ENCODE data around the gene ARFRP1.
"Not testable (repeated sequence)": the region's sequence is repeated elsewhere in the genome, so short reads cannot be mapped to it uniquely, and the experiment has no call there.

Gene ARFRP1

DNA sequence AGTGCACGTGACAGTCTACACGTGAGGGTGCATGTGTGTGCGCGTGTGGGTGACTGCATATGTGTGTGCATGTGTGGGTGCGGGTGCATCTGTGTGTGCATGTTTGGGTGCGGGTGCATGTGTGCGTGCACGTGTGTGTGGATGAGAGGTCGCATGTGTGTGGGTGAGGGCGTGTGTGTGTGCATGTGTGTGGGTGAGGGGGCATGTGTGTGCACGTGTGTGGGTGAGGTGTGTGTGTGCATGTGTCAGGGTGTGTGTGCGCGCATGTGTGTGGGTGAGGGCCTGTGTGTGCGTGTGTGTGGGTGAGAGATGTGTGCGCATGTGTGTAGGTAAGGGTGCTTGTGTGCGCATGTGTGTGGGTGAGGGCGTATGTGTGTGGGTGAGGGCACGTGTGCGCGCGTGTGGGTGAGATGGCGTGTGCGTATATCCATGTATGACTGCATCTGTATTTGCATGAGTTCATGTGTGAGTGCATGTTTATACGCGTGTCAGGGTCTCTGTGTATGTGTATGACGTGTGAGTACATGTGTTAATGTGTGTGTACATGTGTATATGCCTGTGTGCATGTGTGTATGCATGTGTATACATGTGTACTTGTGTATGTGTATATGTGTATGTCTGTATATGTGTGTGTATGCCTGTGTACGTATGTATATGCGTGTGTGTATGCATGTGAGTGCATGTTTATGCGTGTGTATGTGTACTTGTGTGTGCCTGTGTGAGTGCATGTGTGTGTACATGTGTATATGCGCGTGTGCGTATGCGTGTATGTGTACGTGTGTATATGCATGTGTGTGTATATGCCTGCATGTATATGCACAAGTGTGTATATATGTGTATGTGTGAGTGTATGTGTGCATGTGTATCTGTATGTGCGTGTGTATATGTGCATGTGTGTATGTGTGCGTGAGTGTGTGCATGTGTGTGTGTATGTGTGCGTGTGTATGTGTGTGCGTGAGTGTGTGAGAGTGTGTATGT lies 24.6 kb upstream of the ARFRP1 start:
- no peak for DNase-seq (ENCODE audit: low spot score)

- no peak for DNase-seq (ENCODE audit: low spot score)
These were observed 23.6 kb upstream of the ARFRP1 start for GRCh38 chr20:63731410-63731809.

DNA sequence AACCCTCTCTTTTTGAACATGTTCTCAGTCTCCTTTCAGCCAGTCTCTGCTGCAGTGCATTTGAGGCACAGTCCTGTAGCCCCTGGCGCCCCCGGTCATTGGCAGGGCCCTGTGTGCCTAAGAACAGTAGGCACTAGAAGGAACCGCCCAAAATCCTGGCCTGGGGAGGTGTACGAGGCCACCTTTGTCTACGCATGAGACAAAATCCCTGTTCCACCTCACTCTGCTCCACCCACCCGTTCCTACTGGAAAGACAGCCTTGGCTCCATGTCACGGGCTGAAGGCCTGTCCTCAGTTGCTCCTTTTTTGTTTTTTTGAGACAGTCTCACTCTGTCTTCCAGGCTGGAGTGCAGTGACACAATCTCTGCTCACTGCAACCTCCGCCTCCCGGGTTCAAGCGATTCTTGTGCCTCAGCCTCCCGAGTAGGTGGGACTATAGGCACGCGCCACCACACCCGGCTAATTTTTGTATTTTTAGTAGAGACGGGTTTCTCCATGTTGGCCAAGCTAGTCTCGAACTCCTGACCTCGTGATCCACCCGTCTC lies 22.5 kb upstream of the ARFRP1 start:
- DNase-seq (ENCODE audit: low spot score) = not testable (repeated sequence)

DNA sequence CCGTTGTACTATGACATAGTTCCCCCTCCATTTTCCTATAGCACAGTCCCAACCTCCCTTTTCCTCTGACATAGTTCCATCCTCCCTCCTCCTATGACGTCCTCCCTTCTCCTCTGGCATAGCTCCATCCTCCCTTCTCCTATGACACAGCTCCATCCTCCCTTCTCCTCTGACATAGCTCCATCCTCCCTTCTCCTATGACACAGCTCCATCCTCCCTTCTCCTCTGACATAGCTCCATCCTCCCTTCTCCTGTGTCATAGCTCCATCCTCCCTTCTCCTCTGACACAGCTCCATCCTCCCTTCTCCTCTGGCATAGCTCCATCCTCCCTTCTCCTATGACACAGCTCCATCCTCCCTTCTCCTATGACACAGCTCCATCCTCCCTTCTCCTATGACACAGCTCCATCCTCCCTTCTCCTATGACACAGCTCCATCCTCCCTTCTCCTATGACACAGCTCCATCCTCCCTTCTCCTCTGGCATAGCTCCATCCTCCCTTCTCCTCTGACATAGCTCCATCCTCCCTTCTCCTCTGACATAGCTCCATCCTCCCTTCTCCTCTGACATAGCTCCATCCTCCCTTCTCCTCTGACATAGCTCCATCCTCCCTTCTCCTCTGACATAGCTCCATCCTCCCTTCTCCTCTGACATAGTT lies 15.3 kb upstream of the ARFRP1 start:
- DNase-seq (ENCODE audit: low spot score) = not testable (repeated sequence)

DNA sequence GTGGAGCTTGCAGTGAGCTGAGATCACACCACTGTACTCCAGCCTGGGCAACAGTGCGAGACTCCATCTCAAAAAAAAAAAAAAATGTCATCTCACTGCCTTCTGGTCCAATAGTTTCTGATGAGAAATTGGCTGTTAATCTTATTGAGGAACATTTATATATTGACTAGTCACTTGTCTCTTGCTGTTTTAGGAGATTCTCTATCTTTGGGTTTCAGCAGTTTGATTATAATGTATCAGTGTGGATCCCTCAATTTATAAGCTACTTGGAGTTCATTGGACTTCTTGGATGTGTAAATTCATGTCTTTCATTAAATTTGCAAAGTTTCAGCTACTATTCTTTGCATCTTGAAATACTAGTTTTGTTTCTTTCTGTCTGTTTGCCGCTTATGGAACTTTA lies 11.2 kb upstream of the ARFRP1 start:
- no peak for DNase-seq (ENCODE audit: low spot score)

GRCh38 chr20:63714858-63715257 lies 7.1 kb upstream of the ARFRP1 start:
- no peak for DNase-seq (ENCODE audit: low spot score)

DNA sequence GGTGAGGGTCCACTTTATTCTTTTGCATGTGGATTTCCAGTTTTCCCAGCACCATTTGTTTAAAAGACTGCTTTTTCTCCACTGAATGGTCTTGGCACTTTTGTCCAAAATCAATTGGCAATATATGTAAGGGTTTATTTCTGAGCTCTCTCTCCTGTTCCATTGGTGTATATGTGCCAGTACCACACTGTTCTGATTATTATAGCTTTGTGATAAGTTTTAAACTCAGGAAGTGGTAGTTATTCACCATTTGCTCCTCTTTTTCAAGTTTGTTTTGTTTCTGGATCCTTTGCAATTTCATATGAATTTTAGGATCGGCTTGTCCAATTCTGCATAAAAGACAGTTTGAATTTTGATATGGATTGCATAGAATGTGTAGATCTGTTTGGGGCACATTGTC lies 4.4 kb upstream of the ARFRP1 start:
- DNase-seq (ENCODE audit: low spot score) = no peak

GRCh38 chr20:63711085-63711645 lies 3.4 kb upstream of the ARFRP1 start:
- no peak for DNase-seq (ENCODE audit: low spot score)

DNA sequence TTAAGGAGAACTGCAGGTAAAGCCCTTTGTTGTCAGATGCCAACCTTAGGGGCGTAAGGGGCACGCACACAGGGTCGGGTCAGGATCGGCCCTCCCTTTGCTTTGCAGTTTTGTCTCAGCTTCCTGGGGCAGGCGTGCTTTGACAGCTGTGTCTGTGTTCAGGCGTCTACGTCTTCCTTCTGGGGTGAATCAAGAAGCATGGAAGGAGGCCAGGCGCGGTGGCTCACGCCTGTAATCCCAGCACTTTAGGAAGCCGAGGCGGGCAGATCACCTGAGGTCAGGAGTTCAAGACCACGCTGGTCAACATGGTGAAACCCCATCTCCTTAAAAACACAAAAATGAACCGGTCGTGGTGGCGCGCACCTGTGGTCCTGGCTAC lies 1.4 kb upstream of the ARFRP1 start:
- no peak for DNase-seq (ENCODE audit: low spot score)

DNA sequence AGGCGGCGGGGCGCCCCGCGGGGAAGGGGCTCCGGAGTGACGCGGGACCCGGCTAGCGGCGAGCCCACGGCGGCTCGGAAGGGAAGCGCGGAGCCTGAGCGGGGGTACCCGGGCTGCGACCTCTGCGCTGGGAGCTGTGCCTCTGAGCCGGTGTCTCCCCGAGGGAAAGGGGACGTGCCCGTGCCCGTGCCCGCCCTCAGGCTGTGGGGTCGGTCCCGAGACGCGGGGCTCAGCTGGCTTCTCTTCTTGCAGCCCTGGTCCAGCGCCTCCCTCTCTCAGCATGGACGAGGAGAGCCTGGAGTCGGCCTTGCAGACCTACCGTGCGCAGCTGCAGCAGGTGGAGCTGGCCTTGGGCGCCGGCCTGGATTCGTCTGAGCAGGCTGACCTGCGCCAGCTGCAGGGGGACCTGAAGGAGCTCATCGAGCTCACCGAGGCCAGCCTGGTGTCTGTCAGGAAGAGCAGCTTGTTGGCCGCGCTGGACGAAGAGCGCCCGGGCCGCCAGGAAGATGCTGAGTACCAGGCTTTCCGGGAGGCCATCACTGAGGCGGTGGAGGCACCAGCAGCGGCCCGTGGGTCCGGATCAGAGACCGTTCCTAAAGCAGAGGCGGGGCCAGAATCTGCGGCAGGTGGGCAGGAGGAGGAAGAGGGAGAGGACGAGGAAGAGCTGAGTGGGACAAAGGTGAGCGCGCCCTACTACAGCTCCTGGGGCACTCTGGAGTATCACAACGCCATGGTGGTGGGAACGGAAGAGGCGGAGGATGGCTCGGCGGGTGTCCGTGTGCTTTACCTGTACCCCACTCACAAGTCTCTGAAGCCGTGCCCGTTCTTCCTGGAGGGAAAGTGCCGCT lies 749 bp upstream of the ARFRP1 start:
- DNase-seq (ENCODE audit: low spot score) = no peak

DNA sequence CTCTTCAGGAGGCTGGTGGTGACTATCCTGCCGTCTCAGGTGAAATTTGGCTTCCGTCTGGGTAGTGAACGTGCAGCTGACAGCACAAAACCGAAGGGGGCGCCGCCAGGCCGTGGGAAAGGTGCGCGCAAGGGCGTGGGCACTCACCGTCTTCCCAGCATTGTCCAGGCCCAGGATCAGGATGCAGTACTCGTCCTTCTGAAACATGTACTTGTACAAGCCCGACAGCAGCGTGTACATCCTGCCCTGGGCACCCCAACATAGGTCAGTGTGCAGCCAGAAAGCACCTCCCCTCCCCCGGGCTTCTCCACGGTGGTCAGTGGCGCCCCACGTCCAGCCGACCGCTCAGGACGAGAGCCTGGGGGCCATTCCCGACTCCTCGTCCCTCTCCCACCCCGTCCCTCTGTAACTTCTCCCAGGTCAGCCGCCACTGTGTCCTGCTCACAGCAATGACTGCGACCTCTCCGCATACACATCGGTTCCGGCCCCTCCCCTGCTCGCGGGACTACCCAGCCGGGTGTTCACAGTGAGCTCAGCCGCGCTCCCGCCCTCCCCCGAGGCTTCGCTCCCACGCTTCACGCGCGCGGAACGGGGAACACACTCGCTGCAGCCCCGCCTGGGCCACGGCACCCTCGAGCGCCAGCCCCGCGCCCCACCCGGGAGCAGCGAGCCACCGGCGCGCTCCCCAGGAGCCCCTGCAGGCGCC lies 771 bp downstream of the ARFRP1 start:
- DNase-seq (ENCODE audit: low spot score) = peak; percentile 59

- DNase-seq (ENCODE audit: low spot score) = no peak
These were observed 1.6 kb downstream of the ARFRP1 start for GRCh38 chr20:63706027-63706695.

DNA sequence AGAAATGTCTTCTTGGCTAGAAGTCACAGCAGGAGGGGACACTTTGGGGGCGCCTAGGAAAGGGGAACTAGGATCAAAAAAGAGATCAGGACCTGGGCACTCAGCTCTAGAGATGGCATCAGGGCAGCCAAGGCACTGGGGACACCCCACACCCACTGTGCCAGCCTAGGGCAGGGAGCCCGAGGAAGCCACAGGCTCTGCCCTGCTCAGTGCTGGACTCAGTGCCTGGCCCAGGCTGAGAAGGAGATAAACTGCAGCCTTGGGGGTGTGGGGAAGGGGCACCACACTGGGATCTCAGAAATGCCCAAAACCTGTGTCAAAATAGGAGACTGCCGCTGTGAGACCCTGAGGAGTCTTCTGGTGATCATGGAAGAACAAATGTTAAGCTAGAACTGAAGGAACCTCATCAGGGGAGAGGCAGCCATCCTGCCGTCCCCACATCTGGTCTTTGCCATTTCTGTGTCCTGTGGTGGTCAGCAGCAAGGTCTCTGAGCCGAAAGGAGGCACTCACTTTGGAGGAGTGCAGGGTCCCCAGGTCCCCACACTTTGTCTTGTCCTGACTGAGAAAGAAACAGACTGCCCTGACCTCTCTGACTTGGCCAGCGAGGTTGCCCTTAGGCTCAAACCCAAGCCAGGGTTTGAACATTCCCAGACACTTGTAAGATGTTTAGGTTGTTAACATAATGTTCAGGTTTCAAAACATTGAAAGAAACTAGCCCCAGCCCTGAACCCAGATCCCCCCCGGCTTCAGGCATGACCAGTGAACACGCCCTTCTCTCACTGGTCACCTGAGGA lies 2.3 kb downstream of the ARFRP1 start:
- no peak for DNase-seq (ENCODE audit: low spot score)

GRCh38 chr20:63704749-63705117 lies 3.0 kb downstream of the ARFRP1 start:
- no peak for DNase-seq (ENCODE audit: low spot score)

- DNase-seq (ENCODE audit: low spot score) = no peak
These were observed 3.6 kb downstream of the ARFRP1 start for GRCh38 chr20:63703976-63704748.

DNA sequence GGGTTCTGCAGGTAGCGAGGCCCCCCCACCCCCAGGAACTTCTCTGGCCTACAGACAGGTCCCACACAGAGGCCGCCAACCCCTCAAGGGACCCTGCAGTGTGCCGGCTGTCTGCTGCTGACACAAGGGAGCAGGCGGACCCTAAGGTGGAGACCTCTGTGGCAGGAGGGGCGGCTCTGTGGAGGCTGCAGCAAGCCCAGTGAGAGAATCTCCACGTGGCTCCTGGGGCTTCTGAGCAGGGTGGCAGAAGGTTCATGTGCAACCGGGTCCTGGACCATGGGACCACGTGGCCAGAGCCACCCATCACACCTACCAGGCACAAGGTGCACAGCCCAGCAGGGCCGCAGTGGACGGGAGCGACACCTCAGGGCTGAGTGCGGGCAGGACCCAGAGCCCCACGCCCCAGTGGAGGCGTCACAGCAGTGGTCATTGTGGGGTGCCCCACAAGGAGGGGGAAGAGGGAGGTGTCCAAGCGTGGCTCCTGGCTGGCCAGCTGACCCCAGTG lies 4.3 kb downstream of the ARFRP1 start:
- no peak for DNase-seq (ENCODE audit: low spot score)

DNA sequence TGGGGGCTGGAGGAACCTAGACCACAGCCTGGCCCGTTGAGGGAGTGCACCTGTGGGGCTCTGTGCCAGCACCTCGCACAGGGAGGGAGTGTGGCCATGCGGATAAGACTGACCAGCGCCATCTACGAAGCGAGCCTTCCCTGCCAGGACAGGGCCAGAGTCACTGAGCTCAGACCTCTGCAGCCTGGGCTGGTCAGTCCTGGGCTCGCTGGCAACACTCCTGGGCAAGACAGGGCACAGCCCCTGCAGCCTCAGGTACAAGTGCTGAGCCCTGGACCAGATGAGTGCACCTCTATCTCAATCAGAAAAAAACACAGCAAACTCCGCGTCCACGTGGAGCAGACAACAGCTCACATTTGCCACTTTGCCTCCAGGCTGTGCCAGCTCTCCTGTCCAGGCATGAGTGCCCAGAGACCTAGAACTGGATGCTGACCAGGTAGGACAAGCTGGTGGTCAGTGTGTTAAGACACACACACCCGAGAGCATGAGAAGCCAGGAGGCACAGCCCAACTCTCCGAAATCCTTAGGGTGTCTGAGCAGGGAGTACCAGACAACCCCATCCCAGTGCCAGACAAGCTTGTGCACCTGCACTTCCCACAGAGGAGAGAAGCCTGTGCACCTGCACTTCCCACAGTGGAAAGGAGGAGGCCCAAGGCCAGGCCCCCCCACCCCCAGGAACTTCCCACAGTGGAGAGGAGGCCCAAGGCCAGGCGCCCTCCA lies 4.9 kb downstream of the ARFRP1 start:
- DNase-seq (ENCODE audit: low spot score) = no peak

- DNase-seq (ENCODE audit: low spot score) = no peak
These were observed 5.6 kb downstream of the ARFRP1 start for GRCh38 chr20:63702036-63702665.
